ENCODE results near the gene YIPF3. TPM values are rescaled to one million over a fixed set of nuclear protein-coding genes. Genes with fewer than 3 reads are reported as not detected.
"Not testable (repeated sequence)": the region's sequence is repeated elsewhere in the genome, so short reads cannot be mapped to it uniquely, and the experiment has no call there.

Gene YIPF3
- total and polyA plus RNA-seq, 4 donors: 33.4 to 103 (median 71.5) TPM

GRCh38 chr6:43498291-43498690, 18.4 kb downstream of the YIPF3 start:
- H3K9me3 ChIP-seq (ENCODE audit: control insufficient read depth, low read length); H3K36me3 ChIP-seq (ENCODE audit: control insufficient read depth in 1 of 2, insufficient read depth in 2 of 2, low read length in 1 of 2); H3K27me3 ChIP-seq (ENCODE audit: control insufficient read depth in 1 of 2, insufficient read depth in 2 of 2, low read length in 1 of 2); intact Hi-C loops (cut with DNase I); ATAC-seq (ENCODE audit: low FRiP score); H3K4me3 ChIP-seq (ENCODE audit: low read length in 2 of 2); H3K27ac ChIP-seq (ENCODE audit: low read depth in 1 of 2, low read length in 2 of 2); H3K4me1 ChIP-seq (ENCODE audit: control insufficient read depth in 1 of 2, insufficient read depth in 2 of 2, low read length in 2 of 2); DNase-seq: not testable (repeated sequence)
- 90 to 94% methylated on average over 5 of the region's 5 CpGs for WGBS, 2 donors

DNA sequence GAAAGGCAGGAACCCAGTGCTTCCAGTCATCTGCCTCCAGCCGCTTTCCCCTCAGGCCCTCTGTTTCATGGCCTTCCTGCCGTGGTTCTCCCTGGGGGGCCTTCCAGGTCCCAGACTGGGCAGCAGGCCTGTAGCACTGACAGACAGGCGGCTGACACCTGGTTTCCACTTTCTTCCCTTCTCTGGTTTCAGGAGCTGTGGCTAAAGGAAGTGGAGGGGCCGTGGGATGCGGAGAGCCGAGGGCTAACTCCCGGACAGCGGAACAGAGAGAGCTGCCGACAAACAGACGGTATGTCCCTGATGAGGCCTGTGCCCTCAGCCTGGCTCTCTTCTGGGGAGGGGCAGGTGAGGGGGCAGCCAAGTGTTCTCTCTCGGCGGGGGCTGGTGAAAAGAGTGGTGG, 19.0 kb downstream of the YIPF3 start:
- no peak for ATAC-seq (ENCODE audit: low FRiP score)
- Histone ChIP-seq H3K4me1 (ENCODE audit: control insufficient read depth in 1 of 2, insufficient read depth in 2 of 2, low read length in 2 of 2) (no peaks in the 10 kb centered on the region), H3K27ac (ENCODE audit: low read depth in 1 of 2, low read length in 2 of 2) (no peak overlapping the region), H3K27me3 (ENCODE audit: control insufficient read depth in 1 of 2, insufficient read depth in 2 of 2, low read length in 1 of 2) (no peaks in the 10 kb centered on the region), H3K36me3 (ENCODE audit: control insufficient read depth in 1 of 2, insufficient read depth in 2 of 2, low read length in 1 of 2) (peaks cover 0 to 3% of the 10 kb centered on the region in 2 donors), H3K4me3 (ENCODE audit: low read length in 2 of 2) (no peak overlapping the region), H3K9me3 (ENCODE audit: control insufficient read depth, low read length) (no peaks in the 10 kb centered on the region)
- 91 to 93% methylated on average over 12 of the region's 12 CpGs for WGBS, 2 donors
- intact Hi-C loops (cut with DNase I): loop anchor here in 1 of 2 donors (2.0 kb wide), 1 partner anchor 43 kb away; the partner anchor contains the start of gene DLK2
- no peak for DNase-seq

DNA sequence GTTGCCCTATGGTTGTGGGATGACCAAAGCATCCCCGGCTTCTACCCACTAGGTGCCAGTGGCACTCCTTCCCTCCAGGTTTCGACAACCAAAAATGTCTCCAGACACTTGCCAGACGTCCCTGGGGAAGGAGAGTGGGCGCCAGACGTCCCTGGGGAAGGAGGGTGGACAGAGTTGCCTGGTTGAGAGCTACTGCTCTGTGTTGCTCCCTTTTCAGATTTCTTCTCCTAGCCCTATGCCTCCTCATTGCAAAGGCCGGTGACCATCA, 19.7 kb downstream of the YIPF3 start:
- intact Hi-C loops (cut with DNase I): loop anchor here in 1 of 2 donors (2.0 kb wide), 1 partner anchor 42 kb away; the partner anchor contains the start of gene DLK2
- DNase-seq (no peak), ATAC-seq (ENCODE audit: low FRiP score) (no peak)
- H3K9me3 ChIP-seq (ENCODE audit: control insufficient read depth, low read length): no peaks in the 10 kb centered on the region
- WGBS, 2 donors: 29 to 37% methylated on average over 6 of the region's 6 CpGs
- no peaks in the 10 kb centered on the region for H3K27me3 ChIP-seq (ENCODE audit: control insufficient read depth in 1 of 2, insufficient read depth in 2 of 2, low read length in 1 of 2)
- no peaks in the 10 kb centered on the region for H3K36me3 ChIP-seq (ENCODE audit: control insufficient read depth in 1 of 2, insufficient read depth in 2 of 2, low read length in 1 of 2)
- H3K4me1 ChIP-seq (ENCODE audit: control insufficient read depth in 1 of 2, insufficient read depth in 2 of 2, low read length in 2 of 2): no peaks in the 10 kb centered on the region
- no peak overlapping the region for H3K4me3 ChIP-seq (ENCODE audit: low read length in 2 of 2)
- no peak overlapping the region for H3K27ac ChIP-seq (ENCODE audit: low read depth in 1 of 2, low read length in 2 of 2)

GRCh38 chr6:43496370-43497128, 20.2 kb downstream of the YIPF3 start:
- no peaks in the 10 kb centered on the region for H3K4me1 ChIP-seq (ENCODE audit: control insufficient read depth in 1 of 2, insufficient read depth in 2 of 2, low read length in 2 of 2)
- peak; percentile 64 to 84 for DNase-seq
- H3K4me3 ChIP-seq (ENCODE audit: low read length in 2 of 2): no peak overlapping the region
- 15 to 19% methylated on average over 14 to 18 of the region's 18 CpGs for WGBS, 2 donors
- H3K36me3 ChIP-seq (ENCODE audit: control insufficient read depth in 1 of 2, insufficient read depth in 2 of 2, low read length in 1 of 2): no peaks in the 10 kb centered on the region
- no peak overlapping the region for H3K27ac ChIP-seq (ENCODE audit: low read depth in 1 of 2, low read length in 2 of 2)
- intact Hi-C loops (cut with DNase I): loop anchor here in 1 of 2 donors (2.0 kb wide), 1 partner anchor 42 kb away; the partner anchor contains the start of gene DLK2
- no peaks in the 10 kb centered on the region for H3K9me3 ChIP-seq (ENCODE audit: control insufficient read depth, low read length)
- ATAC-seq (ENCODE audit: low FRiP score): peak; percentile 23
- H3K27me3 ChIP-seq (ENCODE audit: control insufficient read depth in 1 of 2, insufficient read depth in 2 of 2, low read length in 1 of 2): no peaks in the 10 kb centered on the region

GRCh38 chr6:43495409-43495941, 21.3 kb downstream of the YIPF3 start:
- no peak overlapping the region for H3K4me3 ChIP-seq (ENCODE audit: low read length in 2 of 2)
- intact Hi-C loops (cut with DNase I): no loop called here
- no peaks in the 10 kb centered on the region for H3K36me3 ChIP-seq (ENCODE audit: control insufficient read depth in 1 of 2, insufficient read depth in 2 of 2, low read length in 1 of 2)
- H3K27me3 ChIP-seq (ENCODE audit: control insufficient read depth in 1 of 2, insufficient read depth in 2 of 2, low read length in 1 of 2): no peaks in the 10 kb centered on the region
- no peak for ATAC-seq (ENCODE audit: low FRiP score)
- 86 to 88% methylated on average over 4 of the region's 4 CpGs for WGBS, 2 donors
- H3K27ac ChIP-seq (ENCODE audit: low read depth in 1 of 2, low read length in 2 of 2): no peak overlapping the region
- no peaks in the 10 kb centered on the region for H3K4me1 ChIP-seq (ENCODE audit: control insufficient read depth in 1 of 2, insufficient read depth in 2 of 2, low read length in 2 of 2)
- no peaks in the 10 kb centered on the region for H3K9me3 ChIP-seq (ENCODE audit: control insufficient read depth, low read length)
- DNase-seq: no peak

- Histone ChIP-seq H3K4me1 (ENCODE audit: control insufficient read depth in 1 of 2, insufficient read depth in 2 of 2, low read length in 2 of 2) (no peaks in the 10 kb centered on the region), H3K9me3 (ENCODE audit: control insufficient read depth, low read length) (no peaks in the 10 kb centered on the region), H3K27ac (ENCODE audit: low read depth in 1 of 2, low read length in 2 of 2) (no peak overlapping the region), H3K4me3 (ENCODE audit: low read length in 2 of 2) (no peak overlapping the region), H3K36me3 (ENCODE audit: control insufficient read depth in 1 of 2, insufficient read depth in 2 of 2, low read length in 1 of 2) (no peaks in the 10 kb centered on the region), H3K27me3 (ENCODE audit: control insufficient read depth in 1 of 2, insufficient read depth in 2 of 2, low read length in 1 of 2) (no peaks in the 10 kb centered on the region)
- no peak for DNase-seq
- intact Hi-C loops (cut with DNase I): no loop called here
- 98 to 100% methylated on average over 4 of the region's 4 CpGs for WGBS, 2 donors
- no peak for ATAC-seq (ENCODE audit: low FRiP score)
These were observed 22.0 kb downstream of the YIPF3 start for GRCh38 chr6:43494766-43495165.

DNA sequence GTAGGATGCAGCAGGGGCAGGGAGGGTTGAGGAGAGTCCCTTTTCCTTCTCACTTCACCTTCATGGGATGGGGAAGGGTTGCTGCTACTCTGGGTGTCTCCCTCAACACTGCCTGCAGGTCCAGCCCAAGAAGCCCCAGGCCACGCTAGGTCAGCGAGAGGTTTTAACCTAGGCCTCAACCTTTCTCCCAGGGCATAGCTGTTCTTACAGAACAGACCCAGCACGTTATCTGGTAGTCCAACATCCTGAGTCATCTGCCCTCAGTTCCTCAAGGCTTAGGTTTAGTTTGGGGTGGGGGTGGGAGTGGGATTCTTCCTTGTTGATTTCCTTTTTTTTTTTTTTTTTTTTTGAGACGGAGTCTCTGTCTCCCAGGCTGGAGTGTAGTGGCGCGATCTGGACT, 22.4 kb downstream of the YIPF3 start:
- no peaks in the 10 kb centered on the region for H3K9me3 ChIP-seq (ENCODE audit: control insufficient read depth, low read length)
- H3K4me1 ChIP-seq (ENCODE audit: control insufficient read depth in 1 of 2, insufficient read depth in 2 of 2, low read length in 2 of 2): no peaks in the 10 kb centered on the region
- WGBS, 2 donors: 95 to 97% methylated on average over 5 to 6 of the region's 6 CpGs
- intact Hi-C loops (cut with DNase I): no loop called here
- H3K36me3 ChIP-seq (ENCODE audit: control insufficient read depth in 1 of 2, insufficient read depth in 2 of 2, low read length in 1 of 2): no peaks in the 10 kb centered on the region
- DNase-seq: no peak
- H3K27ac ChIP-seq (ENCODE audit: low read depth in 1 of 2, low read length in 2 of 2): no peak overlapping the region
- no peaks in the 10 kb centered on the region for H3K27me3 ChIP-seq (ENCODE audit: control insufficient read depth in 1 of 2, insufficient read depth in 2 of 2, low read length in 1 of 2)
- no peak overlapping the region for H3K4me3 ChIP-seq (ENCODE audit: low read length in 2 of 2)
- no peak for ATAC-seq (ENCODE audit: low FRiP score)

GRCh38 chr6:43493833-43494232, 22.9 kb downstream of the YIPF3 start:
- intact Hi-C loops (cut with DNase I): loop anchor here in 1 of 2 donors (2.0 kb wide), 1 partner anchor 15 kb away; no protein-coding TSS in a partner anchor
- 95% methylated on average over 7 of the region's 7 CpGs for WGBS, 2 donors
- Histone ChIP-seq H3K36me3 (ENCODE audit: control insufficient read depth in 1 of 2, insufficient read depth in 2 of 2, low read length in 1 of 2) (no peaks in the 10 kb centered on the region), H3K27me3 (ENCODE audit: control insufficient read depth in 1 of 2, insufficient read depth in 2 of 2, low read length in 1 of 2) (no peaks in the 10 kb centered on the region), H3K4me1 (ENCODE audit: control insufficient read depth in 1 of 2, insufficient read depth in 2 of 2, low read length in 2 of 2) (no peaks in the 10 kb centered on the region), H3K27ac (ENCODE audit: low read depth in 1 of 2, low read length in 2 of 2) (no peak overlapping the region), H3K4me3 (ENCODE audit: low read length in 2 of 2) (no peak overlapping the region), H3K9me3 (ENCODE audit: control insufficient read depth, low read length) (no peaks in the 10 kb centered on the region)
- no peak for ATAC-seq (ENCODE audit: low FRiP score)
- DNase-seq: no peak

DNA sequence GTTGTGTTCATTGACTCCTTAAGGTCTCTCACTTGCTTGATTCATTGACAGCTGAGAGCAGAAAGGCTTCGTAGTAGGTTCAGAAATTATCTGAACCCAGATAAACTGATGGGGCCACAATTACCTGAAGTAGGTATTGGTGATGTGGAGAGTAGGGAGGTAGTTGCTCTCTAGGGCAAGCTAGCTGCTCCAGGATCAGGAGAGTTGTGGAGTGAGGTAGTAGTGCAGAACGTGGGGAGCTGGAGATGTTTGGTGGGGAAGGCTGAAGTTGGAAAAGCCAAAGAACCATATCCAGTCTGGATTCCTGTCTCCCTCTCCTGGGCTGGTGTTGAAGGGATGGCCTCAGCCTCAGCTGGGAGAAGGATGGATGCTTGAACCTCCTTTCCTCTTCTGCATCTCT, 23.5 kb downstream of the YIPF3 start:
- no peaks in the 10 kb centered on the region for H3K4me1 ChIP-seq (ENCODE audit: control insufficient read depth in 1 of 2, insufficient read depth in 2 of 2, low read length in 2 of 2)
- no peaks in the 10 kb centered on the region for H3K36me3 ChIP-seq (ENCODE audit: control insufficient read depth in 1 of 2, insufficient read depth in 2 of 2, low read length in 1 of 2)
- WGBS, 2 donors: 82 to 87% methylated on average over 2 of the region's 2 CpGs

More for the DNA sequence above, 23.5 kb downstream of the YIPF3 start:
- H3K27ac ChIP-seq (ENCODE audit: low read depth in 1 of 2, low read length in 2 of 2): no peak overlapping the region
- intact Hi-C loops (cut with DNase I): loop anchor here in 1 of 2 donors (2.0 kb wide), 1 partner anchor 14 kb away; no protein-coding TSS in a partner anchor
- H3K4me3 ChIP-seq (ENCODE audit: low read length in 2 of 2): no peak overlapping the region
- no peaks in the 10 kb centered on the region for H3K9me3 ChIP-seq (ENCODE audit: control insufficient read depth, low read length)
- DNase-seq: no peak
- H3K27me3 ChIP-seq (ENCODE audit: control insufficient read depth in 1 of 2, insufficient read depth in 2 of 2, low read length in 1 of 2): no peaks in the 10 kb centered on the region
- no peak for ATAC-seq (ENCODE audit: low FRiP score)

Measured in aorta (tissue), 5 donors.